H1 (cell line): Measurements from ENCODE around the gene DDR1. TPM values are rescaled to one million over a fixed set of nuclear protein-coding genes. Genes with fewer than 3 reads are reported as not detected.

Experiments used
- CTCF ChIA-PET: fragments of 300-600 bp; sonication (Branson Sonifier 250); formaldehyde crosslinking; loops from one replicate; lab custom pipeline; 2021; ENCODE audit not compliant: partially characterized antibody; lab: Charles Lee
- POLR2A ChIA-PET: fragments of 300-600 bp; sonication (Branson Sonifier 250); formaldehyde crosslinking; loops from one replicate; lab custom pipeline; 2021; ENCODE audit warnings: inconsistent platforms; ENCODE audit not compliant: partially characterized antibody; lab: Charles Lee
- DNase-seq, 2 experiments: peaks; one replicate each; pipeline versions ENCODE4 v3.0.0 to v3.0.0-alpha.2; 2010 to 2022; ENCODE audit warnings: low spot score in 2 of 2, low read depth in 1 of 2, mixed read lengths in 1 of 2
- FAIRE-seq: peaks from 2 replicates; lab custom pipeline; 2011; peaks lifted over from hg19 to GRCh38; lab: Jason Lieb, UNC
- H2AFZ ChIP-seq: 2 replicates; pipeline ENCODE4 v1.8.1; 2012; ENCODE audit warnings: low read length, inconsistent platforms
- H2AK5ac ChIP-seq: 2 replicates; pipeline ENCODE4 v1.6.1; 2013; ENCODE audit warnings: low read depth, low read length
- H2BK120ac ChIP-seq: replicated peaks from 2 replicates; pipeline ENCODE3; 2013; ENCODE audit warnings: low read depth, low read length, inconsistent platforms
- H2BK12ac ChIP-seq: 2 replicates; pipeline ENCODE4 v1.6.1; 2013; ENCODE audit warnings: low read depth, low read length
- H2BK15ac ChIP-seq: 2 replicates; pipeline ENCODE4 v1.6.1; 2013; ENCODE audit warnings: low read length
- H2BK20ac ChIP-seq: 2 replicates; pipeline ENCODE4 v1.6.1; 2013; ENCODE audit warnings: low read length
- H2BK5ac ChIP-seq: 2 replicates; pipeline ENCODE4 v1.6.1; 2013; ENCODE audit warnings: low read depth, low read length
- H3K14ac ChIP-seq: 2 replicates; pipeline ENCODE4 v1.6.1; 2013; ENCODE audit warnings: inconsistent platforms; ENCODE audit not compliant: insufficient read length
- H3K18ac ChIP-seq: 2 replicates; pipeline ENCODE4 v1.6.1; 2013; ENCODE audit warnings: low read length; ENCODE audit errors: extremely low read depth
- H3K23ac ChIP-seq: 2 replicates; pipeline ENCODE4 v1.6.1; 2013; ENCODE audit warnings: inconsistent platforms; ENCODE audit not compliant: insufficient read length
- H3K23me2 ChIP-seq: 2 replicates; pipeline ENCODE4 v1.6.1; 2013; ENCODE audit warnings: low read depth, low read length
- H3K27ac ChIP-seq: 2 replicates; pipeline ENCODE4 v1.6.1; 2011; ENCODE audit warnings: low read depth, low read length, inconsistent platforms
- H3K27me3 ChIP-seq, 4 experiments: replicated peaks in 1 of 4; 1 replicate in 1 of 4; 2 replicates in 3 of 4; pipeline versions ENCODE4 v1.6.1 to v1.8.1; 2011 to 2013; ENCODE audit warnings: low read length in 3 of 4, mild to moderate bottlenecking in 3 of 4, inconsistent platforms in 2 of 4, mixed read lengths in 2 of 4, moderate library complexity in 1 of 4; ENCODE audit not compliant: control insufficient read depth in 3 of 4, insufficient read depth in 3 of 4; ENCODE audit errors: extremely low read depth in 1 of 4
- H3K36me3 ChIP-seq, 4 experiments: 2 replicates each; pipeline versions ENCODE4 v1.6.1 to v1.8.1; 2011 to 2013; ENCODE audit warnings: mild to moderate bottlenecking in 4 of 4, low read length in 3 of 4, moderate library complexity in 2 of 4, control low read depth in 1 of 4, inconsistent platforms in 1 of 4; ENCODE audit not compliant: insufficient read depth in 4 of 4, control insufficient read depth in 2 of 4
- H3K4ac ChIP-seq: replicated peaks from 2 replicates; pipeline ENCODE3; 2013; ENCODE audit warnings: low read length, low read depth, mixed read lengths, inconsistent platforms; ENCODE audit not compliant: insufficient read length
- H3K4me1 ChIP-seq, 4 experiments: replicated peaks in 1 of 4; 1 replicate in 1 of 4; 2 replicates in 3 of 4; pipeline versions ENCODE4 v1.6.1 to v1.8.1; 2011 to 2013; ENCODE audit warnings: low read length in 3 of 4, inconsistent platforms in 2 of 4, mixed read lengths in 1 of 4; ENCODE audit not compliant: insufficient read depth in 4 of 4, control insufficient read depth in 3 of 4
- H3K4me2 ChIP-seq, 2 experiments: 2 replicates each; pipeline versions ENCODE4 v1.6.1 to v1.8.1; 2011 to 2013; ENCODE audit warnings: low read depth in 2 of 2, low read length in 2 of 2, control low read depth in 1 of 2, inconsistent platforms in 1 of 2, mild to moderate bottlenecking in 1 of 2; ENCODE audit not compliant: insufficient read depth in 1 of 2
- H3K4me3 ChIP-seq, 4 experiments: fragments of 200-600, 300-600 bp in 1 of 4; sonication (generic), shearing (Covaris generic), sonication (Bioruptor Twin) in 1 of 4; 2 replicates each; pipeline versions ENCODE4 v1.5.1 to v1.8.1; 2011 to 2016; ENCODE audit warnings: low read length in 4 of 4, low read depth in 3 of 4, control low read depth in 2 of 4, inconsistent platforms in 2 of 4, mild to moderate bottlenecking in 2 of 4, mixed read lengths in 1 of 4, moderate library complexity in 1 of 4; ENCODE audit not compliant: insufficient read depth in 2 of 4; ENCODE audit errors: extremely low read depth in 1 of 4
- H3K56ac ChIP-seq: replicated peaks from 2 replicates; pipeline ENCODE3; 2013; ENCODE audit warnings: low read depth, mild to moderate bottlenecking, mixed read lengths, low read length, inconsistent platforms; ENCODE audit not compliant: insufficient read length
- H3K79me1 ChIP-seq: 2 replicates; pipeline ENCODE4 v1.6.1; 2013; ENCODE audit warnings: low read depth, low read length, control low read depth
- H3K79me2 ChIP-seq, 2 experiments: 2 replicates each; pipeline versions ENCODE4 v1.6.1 to v1.8.1; 2012 to 2013; ENCODE audit warnings: low read length in 2 of 2, mild to moderate bottlenecking in 2 of 2, inconsistent platforms in 1 of 2; ENCODE audit not compliant: insufficient read depth in 2 of 2, control insufficient read depth in 1 of 2
- H3K9ac ChIP-seq, 4 experiments: replicated peaks in 1 of 4; 1 replicate in 1 of 4; 2 replicates in 3 of 4; pipeline versions ENCODE4 v1.6.1 to v1.8.1; 2011 to 2013; ENCODE audit warnings: low read depth in 3 of 4, low read length in 3 of 4, control low read depth in 2 of 4, mild to moderate bottlenecking in 2 of 4, moderate library complexity in 2 of 4, inconsistent platforms in 1 of 4; ENCODE audit errors: extremely low read depth in 1 of 4
- H3K9me3 ChIP-seq, 2 experiments: 2 replicates each; pipeline versions ENCODE4 v1.6.1 to v1.8.1; 2012 to 2013; ENCODE audit warnings: mild to moderate bottlenecking in 2 of 2, moderate library complexity in 2 of 2, control low read depth in 1 of 2, inconsistent platforms in 1 of 2, low read depth in 1 of 2, low read length in 1 of 2, mixed read lengths in 1 of 2; ENCODE audit not compliant: insufficient read depth in 2 of 2
- H4K20me1 ChIP-seq, 2 experiments: replicated peaks in 1 of 2; 2 replicates each; pipeline versions ENCODE3 to v1.8.1; 2011 to 2013; ENCODE audit warnings: inconsistent platforms in 2 of 2, low read length in 2 of 2, mild to moderate bottlenecking in 1 of 2; ENCODE audit not compliant: insufficient read depth in 2 of 2, control insufficient read depth in 1 of 2
- H4K5ac ChIP-seq: 2 replicates; pipeline ENCODE4 v1.6.1; 2013; ENCODE audit warnings: low read length, low read depth, mixed read lengths, inconsistent platforms; ENCODE audit not compliant: insufficient read length
- H4K8ac ChIP-seq: 2 replicates; pipeline ENCODE4 v1.8.0; 2013; ENCODE audit warnings: mild to moderate bottlenecking, moderate library complexity, low read length, inconsistent platforms; ENCODE audit not compliant: insufficient read depth; ENCODE audit errors: extremely low read depth
- H4K91ac ChIP-seq: replicated peaks from 2 replicates; pipeline ENCODE3; 2013; ENCODE audit warnings: low read length, mixed read lengths, inconsistent platforms; ENCODE audit not compliant: insufficient read length
- ASH2L ChIP-seq: fragments of 200-600, 300-600 bp; sonication (generic); IDR thresholded peaks from one replicate; pipeline ENCODE4 v1.7.1; 2017; ENCODE audit warnings: low read length
- CEBPB ChIP-seq: IDR thresholded peaks from 2 replicates; pipeline ENCODE4 v1.6.1; 2012; ENCODE audit warnings: low read depth, low read length
- EZH2 ChIP-seq: fragments of 200-600 bp; sonication (generic); IDR thresholded peaks from 2 replicates; pipeline ENCODE4 v1.7.1; 2012; ENCODE audit warnings: low read depth, mild to moderate bottlenecking, moderate library complexity, low read length, inconsistent platforms; ENCODE audit not compliant: severe bottlenecking
- KDM1A ChIP-seq: fragments of 200-600, 300-600 bp; sonication (generic); IDR thresholded peaks from 2 replicates; pipeline ENCODE4 v1.7.1; 2016; ENCODE audit warnings: mild to moderate bottlenecking, low read length, borderline replicate concordance
- KDM4A ChIP-seq: IDR thresholded peaks from one replicate; pipeline ENCODE4 v1.7.1; 2012; ENCODE audit warnings: low read depth, mild to moderate bottlenecking, moderate library complexity, low read length, inconsistent platforms; ENCODE audit not compliant: severe bottlenecking
- SP2 ChIP-seq: IDR thresholded peaks from 2 replicates; pipeline ENCODE4 v1.6.1; 2012; ENCODE audit warnings: mild to moderate bottlenecking, low read length, inconsistent platforms
- SRF ChIP-seq: IDR thresholded peaks from 2 replicates; pipeline ENCODE4 v1.6.1; 2011; ENCODE audit warnings: mild to moderate bottlenecking, low read depth, low read length, moderate library complexity
- WGBS, 2 experiments: shearing (Covaris generic) in 1 of 2; methylation state at CpG; one replicate each; pipeline versions ENCODE4 v1.1.6 to v1.1.7; 2013 to 2015; ENCODE audit warnings: low lambda C conversion rate in 2 of 2, mixed read lengths in 2 of 2, inconsistent platforms in 1 of 2, low coverage in 1 of 2, missing lambda C conversion rate in 1 of 2; ENCODE audit not compliant: insufficient replicate concordance in 2 of 2, insufficient coverage in 1 of 2, insufficient read length in 1 of 2; ENCODE audit errors: extremely low coverage in 1 of 2, missing lambda C conversion rate in 1 of 2; 5-methylcytosine and 5-hydroxymethylcytosine counted together
- polyA plus RNA-seq, 7 experiments: library from polyadenylated mRNA; depleted of rRNA in 3 of 7; stranded (reverse) in 5 of 7; unstranded in 2 of 7; fragments of >200 nt in 5 of 7; fragments of 200-250 nt in 2 of 7; gene quantifications; 1 replicate in 5 of 7; 2 replicates in 1 of 7; 4 replicates in 1 of 7; pipeline versions ENCODE4 v1.2.1 to v1.2.3, GENCODE V29; 2011 to 2013; ENCODE audit warnings: missing spikeins in 2 of 7, mixed read lengths in 2 of 7
- total RNA-seq: library from RNA; stranded (reverse); fragmentation: NEBNext Ultra II Directional; extraction: Animal tissue kit (Norgen Biotek cat#: 25700); gene quantifications from 2 replicates; pipeline ENCODE4 v1.2.1, GENCODE V29; 2021
- TF ChIP-seq, protein P1 (sequence below): IDR thresholded peaks from 2 replicates; pipeline ENCODE4 v1.6.1; 2012; ENCODE audit warnings: inconsistent platforms

The DDR1 gene
- total and polyA plus RNA-seq, 2 of the 8 experiments (the other 6 are each of a cell fraction or from before 2014, with no cell fraction given) = 99.4 to 181 TPM

DNA sequence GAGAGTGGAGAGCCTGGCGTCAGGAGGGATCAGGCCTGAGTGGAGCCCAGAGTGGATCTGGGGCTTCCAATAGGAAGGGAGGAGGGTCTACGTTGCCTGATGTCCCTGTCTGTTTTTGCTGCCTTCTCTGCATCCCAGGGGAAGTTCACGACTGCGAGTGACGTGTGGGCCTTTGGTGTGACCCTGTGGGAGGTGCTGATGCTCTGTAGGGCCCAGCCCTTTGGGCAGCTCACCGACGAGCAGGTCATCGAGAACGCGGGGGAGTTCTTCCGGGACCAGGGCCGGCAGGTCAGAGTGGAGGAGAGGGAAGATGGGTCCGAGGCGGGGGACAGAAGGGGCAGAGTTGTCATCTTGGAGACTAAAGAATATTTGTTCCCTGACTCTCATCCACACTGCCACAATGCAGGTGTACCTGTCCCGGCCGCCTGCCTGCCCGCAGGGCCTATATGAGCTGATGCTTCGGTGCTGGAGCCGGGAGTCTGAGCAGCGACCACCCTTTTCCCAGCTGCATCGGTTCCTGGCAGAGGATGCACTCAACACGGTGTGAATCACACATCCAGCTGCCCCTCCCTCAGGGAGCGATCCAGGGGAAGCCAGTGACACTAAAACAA is 14.5 kb downstream of the DDR1 start:
- Histone ChIP-seq H4K20me1 (peaks cover 2 to 11% of the 10 kb centered on the region in 2 experiments), H3K27me3 (no peaks in the 10 kb centered on the region), H2BK120ac (no peak overlapping the region), H3K79me1 (peaks cover 5% of the 10 kb centered on the region; the same call in 1 of the 2 replicates), H3K23ac (no peak overlapping the region), H3K9me3 (no peaks in the 10 kb centered on the region), H2AFZ (no peak overlapping the region), H3K9ac (no peak overlapping the region; a peak in 1 of 7 replicates), H3K14ac (no peak overlapping the region), H2AK5ac (no peak overlapping the region), H3K79me2 (no peaks in the 10 kb centered on the region), H4K5ac (no peak overlapping the region), H2BK5ac (no peak overlapping the region), H3K4me1 (no peaks in the 10 kb centered on the region), H3K36me3 (peaks cover 35 to 64% (median 54%) of the 10 kb centered on the region in 4 experiments), H3K56ac (no peak overlapping the region), H3K4me2 (no peak overlapping the region), H3K4me3 (no peak overlapping the region), H3K23me2 (peaks cover 5% of the 10 kb centered on the region; the same call in 1 of the 2 replicates), H3K4ac (no peak overlapping the region), H2BK12ac (no peak overlapping the region), H4K8ac (no peak overlapping the region), H3K27ac (no peak overlapping the region), H3K18ac (no peak overlapping the region), H4K91ac (no peak overlapping the region), H2BK15ac (no peak overlapping the region), H2BK20ac (no peak overlapping the region)
- FAIRE-seq = no peak
- 88% methylated on average over 20 of the region's 23 CpGs; no CpG with 5 or more reads in 1 of the 2 experiments for WGBS, 2 experiments
- TF ChIP-seq SRF (no peak), EZH2 (no peak), SP2 (no peak), KDM1A (no peak), KDM4A (no peak), ASH2L (no peak), CEBPB (no peak)
- TF ChIP-seq, protein P1, sequence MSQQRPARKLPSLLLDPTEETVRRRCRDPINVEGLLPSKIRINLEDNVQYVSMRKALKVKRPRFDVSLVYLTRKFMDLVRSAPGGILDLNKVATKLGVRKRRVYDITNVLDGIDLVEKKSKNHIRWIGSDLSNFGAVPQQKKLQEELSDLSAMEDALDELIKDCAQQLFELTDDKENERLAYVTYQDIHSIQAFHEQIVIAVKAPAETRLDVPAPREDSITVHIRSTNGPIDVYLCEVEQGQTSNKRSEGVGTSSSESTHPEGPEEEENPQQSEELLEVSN = no peak
- ChIA-PET POLR2A (interaction anchor here (1.4 to 5.4 kb wide), 7 partner anchors 10 to 77 kb away, joined by 3 to 22 read pairs (median 5); partner anchors contain the start of genes DDR1 and VARS2), CTCF (interaction anchor here (0.8 to 1.7 kb wide), 10 partner anchors 9 to 181 kb away, joined by 3 to 5 read pairs (median 4); partner anchors contain the start of gene GTF2H4)
- no peak for DNase-seq
